ENCODE results near the gene KRT16. TPM values are rescaled to one million over a fixed set of nuclear protein-coding genes. Genes with fewer than 3 reads are reported as not detected.

The KRT16 gene
- total and polyA plus RNA-seq, 10 of the 15 experiments (the other 5 are each of a cell fraction or from before 2014, with no cell fraction given) = 0.07 TPM; not detected in 9

GRCh38 chr17:41588126-41588810, 24.3 kb downstream of the KRT16 start:
- WGBS (ENCODE audit: insufficient coverage, insufficient replicate concordance, low lambda C conversion rate, missing lambda C conversion rate) = 0% methylated on average over 7 of the region's 8 CpGs
- CTCF ChIA-PET = interaction anchor here (1.3 to 1.4 kb wide), 2 partner anchors 9 to 75 kb away, joined by 3 to 4 read pairs; no protein-coding TSS in a partner anchor
- no TSS peak for BruUV-seq (replicated peaks)

GRCh38 chr17:41586863-41587495, 25.6 kb downstream of the KRT16 start, which contains the start of gene KRT14:
TSS of gene KRT14 (minus strand) at chr17:41586895. CDS start at chr17:41586834, 61 bp downstream.
- ChIA-PET RAD21 (ENCODE audit: unreplicated experiment) (no interaction called here), CTCF (interaction anchor here (1.3 kb wide), 1 partner anchor 76 kb away, joined by 4 read pairs; no protein-coding TSS in a partner anchor), POLR2A (no interaction called here), SMC1A (ENCODE audit: uncharacterized antibody, unreplicated experiment) (no interaction called here)
- WGBS (ENCODE audit: insufficient coverage, insufficient replicate concordance, low lambda C conversion rate, missing lambda C conversion rate) = 47% methylated on average over 15 of the region's 15 CpGs
- no peak within 1 kb of the TSS for H3K27ac ChIP-seq (ENCODE audit: control insufficient read depth, insufficient read depth)
- H3K9me3 ChIP-seq (replicated peaks; ENCODE audit: control insufficient read depth, insufficient read depth, low read length) = no peaks in the 10 kb centered on the region
- no peaks in the 10 kb centered on the region for H4K20me1 ChIP-seq (ENCODE audit: control insufficient read depth, insufficient read depth)
- ATAC-seq (no peak), FAIRE-seq (no peak), DNase-seq (ENCODE audit: low read depth, low spot score) (no peak)
- H3K4me2 ChIP-seq (ENCODE audit: control insufficient read depth, insufficient read depth) = no peak within 1 kb of the TSS
- in situ Hi-C loops (cut with MboI) (no loop called here), intact Hi-C loops (cut with micrococcal nuclease; ENCODE audit: unreplicated experiment) (no loop called here)
- H3K9ac ChIP-seq (ENCODE audit: control insufficient read depth, insufficient read depth, low read length) = no peak within 1 kb of the TSS
- H3K27me3 ChIP-seq (replicated peaks in 1 of 2; ENCODE audit: control insufficient read depth in 2 of 2, insufficient read depth in 2 of 2, low read length in 1 of 2) = peaks cover 0 to 2% of the 10 kb centered on the region in 2 experiments; a peak in 2 of 4 replicates
- no peaks in the 10 kb centered on the region for H3K79me2 ChIP-seq (ENCODE audit: control insufficient read depth, insufficient read depth, low read length)
- H2AFZ ChIP-seq (ENCODE audit: control insufficient read depth, low read depth, low read length) = no peak within 1 kb of the TSS
- no peaks in the 10 kb centered on the region for H3K36me3 ChIP-seq (ENCODE audit: control insufficient read depth in 2 of 2, insufficient read depth in 2 of 2, low read length in 1 of 2)
- TF ChIP-seq SIX5 (IDR thresholded peaks at IDR 0.05; ENCODE audit: low read depth, low read length, severe bottlenecking) = no peak
- TF ChIP-seq LARP7 (IDR thresholded peaks at IDR 0.05) = no peak
- no peak for TF ChIP-seq NR2C1 (IDR thresholded peaks at IDR 0.05)
- TF ChIP-seq BRCA1 (IDR thresholded peaks at IDR 0.05; ENCODE audit: low read depth, low read length) = no peak
- TF ChIP-seq TBL1XR1 (IDR thresholded peaks at IDR 0.05; ENCODE audit: low read depth, low read length) = no peak
- no peak for TF ChIP-seq SP1 (IDR thresholded peaks at IDR 0.05; ENCODE audit: low read depth, low read length)
- TF ChIP-seq ZBED1 (IDR thresholded peaks at IDR 0.05; ENCODE audit: borderline replicate concordance) = no peak
- TF ChIP-seq CHD4 (IDR thresholded peaks at IDR 0.05) = no peak
- no peak for TF ChIP-seq ZNF622 (IDR thresholded peaks at IDR 0.05)
- no peak for TF ChIP-seq CEBPB (IDR thresholded peaks at IDR 0.05; ENCODE audit: borderline replicate concordance in 1 of 2, low read depth in 2 of 2, low read length in 2 of 2)
- no TSS peak for BruUV-seq (replicated peaks)
- H3K4me1 ChIP-seq (ENCODE audit: control insufficient read depth, insufficient read depth, low read length) = no peaks in the 10 kb centered on the region
- H3K4me3 ChIP-seq = no peak within 1 kb of the TSS

More at GRCh38 chr17:41588126-41588810, 24.3 kb downstream of the KRT16 start:
- ChIA-PET RAD21 (ENCODE audit: unreplicated experiment) (no interaction called here), SMC1A (ENCODE audit: uncharacterized antibody, unreplicated experiment) (no interaction called here), POLR2A (no interaction called here)
- H3K4me3 ChIP-seq = no peak overlapping the region
- TF ChIP-seq, protein P1, sequence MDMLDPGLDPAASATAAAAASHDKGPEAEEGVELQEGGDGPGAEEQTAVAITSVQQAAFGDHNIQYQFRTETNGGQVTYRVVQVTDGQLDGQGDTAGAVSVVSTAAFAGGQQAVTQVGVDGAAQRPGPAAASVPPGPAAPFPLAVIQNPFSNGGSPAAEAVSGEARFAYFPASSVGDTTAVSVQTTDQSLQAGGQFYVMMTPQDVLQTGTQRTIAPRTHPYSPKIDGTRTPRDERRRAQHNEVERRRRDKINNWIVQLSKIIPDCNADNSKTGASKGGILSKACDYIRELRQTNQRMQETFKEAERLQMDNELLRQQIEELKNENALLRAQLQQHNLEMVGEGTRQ (IDR thresholded peaks at IDR 0.05; ENCODE audit: borderline replicate concordance, low read depth, low read length) = no peak
- no peaks in the 10 kb centered on the region for H3K79me2 ChIP-seq (ENCODE audit: control insufficient read depth, insufficient read depth, low read length)
- no peaks in the 10 kb centered on the region for H3K36me3 ChIP-seq (ENCODE audit: control insufficient read depth in 2 of 2, insufficient read depth in 2 of 2, low read length in 1 of 2)
- no peak overlapping the region for H3K27ac ChIP-seq (ENCODE audit: control insufficient read depth, insufficient read depth)
- DNase-seq (ENCODE audit: low read depth, low spot score) (no peak), ATAC-seq (no peak), FAIRE-seq (no peak)
- H3K27me3 ChIP-seq (replicated peaks in 1 of 2; ENCODE audit: control insufficient read depth in 2 of 2, insufficient read depth in 2 of 2, low read length in 1 of 2) = peaks cover 0 to 2% of the 10 kb centered on the region in 2 experiments; a peak in 2 of 4 replicates
- H3K4me1 ChIP-seq (ENCODE audit: control insufficient read depth, insufficient read depth, low read length) = no peaks in the 10 kb centered on the region
- intact Hi-C loops (cut with micrococcal nuclease; ENCODE audit: unreplicated experiment) (no loop called here), in situ Hi-C loops (cut with MboI) (no loop called here)
- no peaks in the 10 kb centered on the region for H3K9me3 ChIP-seq (replicated peaks; ENCODE audit: control insufficient read depth, insufficient read depth, low read length)
- H3K9ac ChIP-seq (ENCODE audit: control insufficient read depth, insufficient read depth, low read length) = no peak overlapping the region
- H2AFZ ChIP-seq (ENCODE audit: control insufficient read depth, low read depth, low read length) = no peak overlapping the region
- no peak overlapping the region for H3K4me2 ChIP-seq (ENCODE audit: control insufficient read depth, insufficient read depth)
- H4K20me1 ChIP-seq (ENCODE audit: control insufficient read depth, insufficient read depth) = no peaks in the 10 kb centered on the region
